SIG-M5 (cell line): ENCODE results near the gene SH3PXD2A.

Source experiments
- DNase-seq: peaks from one replicate; lab custom pipeline; 2025; lab: John Stamatoyannopoulos, UW

The SH3PXD2A gene

DNA sequence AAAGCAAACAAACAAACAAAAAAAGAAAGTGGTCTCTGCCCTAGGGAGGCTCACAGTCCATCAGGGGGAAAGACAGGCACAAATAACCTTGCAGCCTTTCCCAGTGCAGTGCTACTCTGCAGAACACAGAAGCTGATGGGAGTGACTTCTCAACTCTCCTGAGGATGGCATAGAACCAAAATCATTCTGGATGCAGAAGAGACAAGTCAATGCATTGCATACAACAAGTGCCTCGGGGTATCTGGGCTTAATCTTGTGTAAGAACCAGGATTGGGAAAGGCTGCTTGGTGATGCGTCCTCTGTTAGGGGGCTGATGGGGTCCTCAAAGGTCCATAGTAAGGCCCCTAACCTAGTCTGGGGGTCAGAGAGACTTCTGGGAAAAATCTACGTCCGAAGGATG is 293.0 kb downstream of the SH3PXD2A start:
- no peak for DNase-seq

DNA sequence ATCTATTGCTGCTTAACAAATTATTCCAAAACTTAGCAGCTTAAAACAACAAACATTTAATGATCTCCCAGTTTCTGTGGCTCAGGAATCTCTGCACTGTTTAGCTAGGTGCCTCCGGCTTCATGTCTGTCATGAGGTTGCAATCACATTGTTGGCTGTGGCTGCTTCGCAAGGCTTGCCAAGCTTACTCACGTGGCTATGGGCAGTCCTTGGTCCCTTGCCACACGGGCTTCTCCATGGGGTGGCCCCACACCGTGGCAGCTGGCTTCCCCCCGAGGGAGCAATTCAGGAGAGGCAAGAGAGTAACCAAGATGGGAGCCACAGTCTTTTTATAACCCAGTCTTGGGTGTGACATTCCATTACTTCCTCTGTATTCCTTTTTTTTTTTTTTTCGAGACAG is 294.5 kb downstream of the SH3PXD2A start:
- no peak for DNase-seq

DNA sequence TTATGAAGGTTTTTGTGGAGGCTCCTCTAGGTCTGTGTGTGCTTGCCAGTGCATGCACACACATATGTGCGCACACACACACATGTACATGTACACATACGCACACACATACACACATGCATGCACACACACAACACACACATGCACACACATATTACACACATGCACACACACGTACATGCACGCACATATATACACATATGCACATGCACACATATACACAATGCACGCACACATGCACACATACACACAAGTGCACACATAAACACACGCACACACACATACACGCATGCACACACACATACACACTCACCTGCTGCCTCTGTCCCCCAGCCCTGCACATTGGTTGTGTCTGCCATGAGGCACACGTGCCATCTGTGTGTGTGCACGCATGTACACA is 295.6 kb downstream of the SH3PXD2A start:
- no peak for DNase-seq

DNA sequence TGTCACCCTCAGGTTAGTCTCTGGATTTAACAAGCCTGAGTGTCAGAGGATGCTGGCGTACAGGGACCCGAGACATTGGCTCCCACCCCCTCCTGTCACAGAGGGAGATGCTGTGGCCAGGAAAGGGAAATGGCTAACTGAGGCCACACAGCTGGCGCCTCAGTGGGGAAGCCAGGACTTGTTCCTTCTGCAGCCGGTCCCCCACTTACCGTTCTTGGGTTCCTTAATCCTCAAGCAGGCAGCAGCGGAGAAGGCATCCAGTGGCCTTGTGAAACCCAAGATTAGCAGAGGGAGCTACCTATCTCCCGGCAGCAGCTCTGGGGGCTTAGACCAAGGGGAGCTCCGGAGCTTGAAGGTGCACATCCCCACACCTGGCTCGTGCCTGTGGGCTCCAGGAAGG is 296.5 kb downstream of the SH3PXD2A start:
- DNase-seq: no peak

DNA sequence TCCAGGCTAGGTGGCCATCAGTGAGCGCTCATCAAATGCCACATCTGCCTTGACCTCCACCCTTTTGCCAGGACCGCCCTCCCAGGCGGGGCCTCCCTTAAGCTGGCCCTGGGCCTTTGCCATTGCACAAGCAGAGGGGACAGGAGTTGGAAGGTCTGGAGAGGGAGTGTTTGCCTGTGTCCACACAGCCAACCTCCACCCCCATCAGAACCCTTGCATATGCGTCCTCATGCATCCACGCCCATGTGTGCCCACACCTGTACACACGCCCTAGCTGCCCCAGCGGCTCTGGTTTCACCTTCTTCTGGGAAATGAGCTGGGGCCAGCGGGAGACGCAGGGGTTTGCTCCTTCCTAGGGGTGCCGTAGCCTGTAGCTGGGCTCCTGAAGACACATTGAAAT is 297.9 kb downstream of the SH3PXD2A start:
- DNase-seq: no peak

DNA sequence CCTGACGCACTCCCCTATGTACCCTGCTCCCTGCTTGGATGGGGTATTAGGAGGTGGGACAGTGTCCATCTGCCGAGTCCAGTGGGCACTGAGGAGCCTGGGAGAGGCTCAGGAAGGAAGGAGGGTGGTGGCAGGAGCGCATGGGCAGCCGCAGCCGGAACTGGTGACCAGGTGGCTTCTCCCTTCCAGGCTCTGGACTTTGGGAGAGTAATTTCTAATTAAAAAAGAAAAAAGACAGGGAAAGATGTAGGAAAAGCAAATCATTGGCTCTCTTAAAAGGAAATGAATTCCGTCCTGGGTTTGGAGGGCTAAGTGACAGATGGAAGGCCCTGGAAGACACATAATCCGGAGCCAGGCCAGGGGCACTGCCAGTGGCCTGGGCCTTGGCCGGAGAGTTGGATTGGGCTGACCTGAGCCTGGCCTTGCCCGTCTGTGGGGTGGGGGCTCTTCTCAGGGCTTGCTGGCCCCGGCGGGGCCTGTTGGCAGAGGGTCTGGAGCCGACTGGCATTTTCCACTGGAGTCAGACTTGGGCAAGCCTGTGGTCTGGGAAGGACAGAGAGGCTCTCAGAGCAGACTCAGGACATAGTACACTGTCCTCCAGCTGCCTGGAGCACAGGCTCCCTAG is 298.9 kb downstream of the SH3PXD2A start:
- no peak for DNase-seq

DNA sequence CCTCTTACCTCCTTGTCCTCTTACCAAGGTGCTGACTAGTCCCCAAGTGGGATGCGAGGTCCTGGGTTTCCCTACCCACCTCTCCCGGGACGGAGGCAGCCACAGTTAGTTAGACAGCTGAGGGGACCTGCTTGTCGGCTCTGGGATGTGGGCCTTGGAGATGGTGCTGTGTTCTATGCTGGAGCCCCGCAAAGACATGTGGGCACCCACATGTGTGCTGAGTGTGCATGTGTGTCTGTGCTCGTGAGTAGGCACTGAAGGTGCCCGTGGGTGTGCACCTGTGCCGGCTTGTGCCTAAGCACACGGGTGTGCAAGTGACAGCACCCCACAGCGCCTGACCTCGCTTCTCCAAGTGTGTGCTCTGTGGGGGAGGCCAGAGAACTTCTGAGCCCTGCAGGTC is 299.7 kb downstream of the SH3PXD2A start:
- DNase-seq: no peak

DNA sequence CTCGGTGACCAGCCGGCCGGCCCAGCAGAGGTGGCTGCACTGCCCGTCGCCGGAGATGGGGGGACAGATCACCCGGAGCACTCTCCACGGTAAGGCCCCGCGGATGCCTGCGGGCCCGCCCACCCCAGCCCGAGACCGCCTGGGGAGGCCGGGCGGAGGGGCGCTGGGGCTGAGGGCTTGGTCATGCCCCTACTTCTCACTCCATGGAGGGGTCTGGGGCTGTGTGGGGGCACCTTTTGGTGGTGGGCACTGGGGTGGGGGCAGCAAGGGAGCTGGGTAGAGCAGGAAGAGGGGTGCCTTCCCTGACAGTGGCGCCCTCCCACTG is 300.1 kb downstream of the SH3PXD2A start:
- DNase-seq: no peak

DNA sequence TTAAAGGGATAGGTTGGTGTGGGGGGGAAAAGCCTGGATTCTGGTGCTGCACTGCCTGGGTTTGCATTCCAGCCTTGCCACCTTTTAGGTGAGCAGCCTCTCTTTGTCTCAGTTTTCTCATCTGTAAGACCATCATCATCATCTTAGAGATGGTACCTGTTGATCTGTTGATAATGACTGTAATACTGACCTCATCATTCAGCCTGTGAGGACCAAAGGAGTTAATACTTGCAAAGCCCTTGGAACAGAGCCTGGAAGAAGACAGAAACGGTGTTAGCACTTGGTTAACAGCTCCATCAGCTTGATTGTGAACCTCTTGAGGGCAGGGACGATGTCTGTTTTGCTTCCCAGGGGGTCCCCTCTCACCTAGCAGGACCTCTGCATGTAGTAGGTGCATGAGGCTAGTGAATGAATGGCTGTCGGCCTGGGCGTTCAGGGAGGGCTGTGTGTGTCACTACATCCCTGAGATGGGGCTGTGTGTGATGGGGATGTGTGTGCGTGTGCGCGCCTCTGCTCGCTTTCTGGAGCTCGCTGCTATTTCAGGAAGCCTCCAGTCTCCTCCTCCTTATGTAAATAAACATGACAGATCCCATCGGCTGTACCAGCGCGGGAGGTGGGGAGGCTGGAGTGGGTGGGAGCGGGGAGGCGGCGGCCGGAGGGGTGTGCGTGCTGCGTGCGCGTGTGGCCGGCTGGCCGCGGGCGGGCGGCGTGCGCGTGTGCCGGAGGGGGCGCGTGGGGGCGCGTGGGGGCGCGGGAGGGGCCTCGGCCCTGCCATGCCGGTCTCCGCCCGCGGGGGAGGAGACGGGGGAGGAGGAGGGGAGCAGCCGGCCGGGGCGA is 300.7 kb downstream of the SH3PXD2A start:
- no peak for DNase-seq

DNA sequence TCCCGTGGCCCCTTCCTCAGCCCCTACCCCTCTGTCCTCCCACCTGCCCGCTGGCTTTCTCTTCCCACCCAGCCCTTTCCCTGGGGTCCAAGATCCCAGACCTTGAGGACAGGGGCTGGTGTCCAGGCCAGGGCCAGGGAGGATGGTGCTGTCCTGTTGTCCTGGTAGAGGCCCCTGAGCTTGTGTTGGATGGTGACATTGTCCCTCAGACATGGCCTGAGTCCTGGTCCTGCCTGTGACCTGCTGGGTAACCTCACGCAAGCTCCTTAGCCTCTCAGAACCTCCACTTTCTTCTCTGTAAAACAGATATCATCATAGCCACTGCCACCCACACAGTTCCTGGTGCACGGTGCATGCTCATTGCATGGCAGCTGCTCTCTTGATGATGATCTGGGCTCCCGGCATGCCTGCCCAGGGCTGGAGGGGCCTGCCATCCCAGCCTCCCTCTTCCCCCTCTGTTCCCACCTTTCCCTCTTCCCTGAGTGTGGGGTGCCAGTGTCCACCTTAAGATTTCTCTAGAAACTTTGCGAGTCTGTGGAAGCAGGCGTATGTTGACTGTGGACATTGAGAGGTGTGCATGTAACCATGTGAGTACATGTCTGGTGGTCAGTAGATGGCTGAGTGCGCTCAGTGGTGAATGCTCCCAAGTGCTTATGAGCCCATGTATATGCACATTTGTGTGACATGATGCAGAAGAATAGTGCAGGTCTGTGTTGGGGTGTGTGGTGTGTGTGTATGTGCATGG is 301.5 kb downstream of the SH3PXD2A start:
- DNase-seq: no peak

DNA sequence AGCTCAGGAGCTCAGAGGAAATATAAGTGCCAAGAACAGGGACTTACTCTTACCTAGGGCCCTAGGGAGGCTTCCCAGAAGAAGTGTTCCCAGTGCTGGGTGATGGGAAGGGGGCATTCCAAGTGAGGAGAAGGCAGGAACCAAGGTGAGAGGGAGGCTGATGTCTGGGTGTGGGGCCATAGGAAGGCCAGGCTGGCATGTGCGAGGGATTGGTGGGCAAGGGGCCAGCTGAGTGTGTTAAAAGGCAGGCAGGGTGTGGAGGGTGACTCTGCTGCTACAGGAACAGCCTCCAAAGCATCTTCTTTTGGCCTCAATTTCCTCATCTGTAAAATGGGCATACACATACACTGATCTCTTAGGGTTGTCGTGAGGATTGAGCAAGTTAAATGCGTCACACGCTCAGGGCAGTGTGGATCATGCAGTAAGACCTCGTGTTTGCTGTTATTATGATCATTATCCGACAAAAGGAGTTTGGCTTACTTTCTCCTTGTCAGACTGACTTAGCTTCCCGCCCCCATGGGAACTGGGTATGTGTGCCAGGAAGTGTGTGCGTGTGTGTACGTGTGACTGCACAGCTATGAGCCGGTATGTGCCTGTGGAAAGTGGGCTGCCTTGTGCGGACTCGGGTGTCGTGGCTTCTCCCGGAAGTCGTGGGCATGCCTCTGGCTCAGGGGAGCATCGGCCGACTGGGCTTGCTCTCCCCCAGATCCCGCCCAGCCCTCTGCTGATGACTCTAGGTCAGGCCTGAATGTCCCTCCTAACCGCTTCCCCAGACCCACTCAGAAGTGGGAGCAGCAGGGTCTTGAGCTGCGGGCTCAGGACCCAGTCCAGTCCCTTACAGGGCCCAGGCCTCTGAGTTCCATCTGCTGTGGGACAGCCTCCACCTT is 302.3 kb downstream of the SH3PXD2A start:
- no peak for DNase-seq

DNA sequence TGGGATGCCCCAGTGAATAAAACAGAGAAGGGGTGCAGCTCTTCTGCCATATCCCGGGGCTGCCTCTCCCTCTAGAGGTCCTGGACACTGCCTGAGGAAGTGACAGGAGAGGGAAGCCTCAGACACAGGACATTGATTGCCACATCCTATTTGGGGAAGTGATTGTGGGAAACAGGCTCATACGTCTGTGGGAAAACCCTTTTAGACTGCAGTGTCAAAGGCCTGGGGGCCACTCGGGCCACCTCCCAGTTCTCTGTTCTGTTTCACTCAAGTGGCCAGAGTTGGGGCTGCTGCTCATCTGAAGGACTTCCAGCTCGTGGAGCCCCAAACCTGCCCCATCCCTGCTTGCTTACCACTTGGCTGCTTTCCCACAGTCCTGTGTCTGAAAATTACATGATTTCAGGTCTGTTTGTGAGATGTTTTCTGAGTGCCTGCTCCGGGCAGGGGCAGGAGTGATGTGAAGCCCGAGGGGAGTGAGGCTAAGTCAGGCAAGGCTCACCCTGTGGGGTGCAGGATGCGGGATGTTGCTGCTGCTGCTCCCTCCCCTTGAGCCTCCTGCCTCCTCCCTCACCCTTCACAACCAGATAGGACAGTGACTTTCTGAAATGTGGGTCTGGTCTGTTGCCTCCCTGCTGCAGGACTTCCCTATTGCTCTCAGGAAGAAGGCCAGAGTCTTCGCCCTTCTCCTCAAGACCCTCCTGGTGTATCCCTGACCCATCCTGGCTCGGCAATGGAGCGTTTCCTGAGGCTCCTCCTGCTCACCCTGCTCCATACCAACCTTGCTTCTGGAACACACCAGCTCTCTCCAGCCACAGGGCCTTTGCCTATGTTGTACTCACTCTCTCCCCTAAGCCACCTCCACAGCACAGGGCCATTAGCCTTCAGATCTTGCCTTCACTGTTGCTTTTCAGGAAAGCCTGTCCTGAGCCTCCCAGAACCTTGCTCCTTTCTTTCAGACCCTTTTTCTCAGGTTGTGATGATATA is 303.5 kb downstream of the SH3PXD2A start:
- DNase-seq: no peak

DNA sequence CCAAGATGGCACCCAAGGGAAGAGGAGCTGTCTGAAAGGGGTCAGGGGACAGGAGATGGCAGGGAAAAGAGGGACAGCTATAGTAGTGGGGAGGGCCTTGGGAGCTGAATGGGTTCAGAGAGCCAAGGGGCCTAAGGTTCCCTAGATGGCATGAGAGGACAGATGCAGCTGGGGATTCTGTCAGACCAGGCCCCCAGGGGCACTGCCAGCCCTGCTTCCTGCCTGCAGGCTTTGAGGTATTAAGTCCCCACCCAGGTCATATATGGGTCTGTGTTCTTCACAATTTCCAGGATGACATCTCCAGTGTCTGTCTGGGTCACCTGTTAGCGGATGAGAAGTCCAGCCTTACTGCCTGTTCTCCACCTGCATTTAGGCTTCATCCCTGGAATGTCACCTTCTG is 305.1 kb downstream of the SH3PXD2A start:
- DNase-seq: no peak

DNA sequence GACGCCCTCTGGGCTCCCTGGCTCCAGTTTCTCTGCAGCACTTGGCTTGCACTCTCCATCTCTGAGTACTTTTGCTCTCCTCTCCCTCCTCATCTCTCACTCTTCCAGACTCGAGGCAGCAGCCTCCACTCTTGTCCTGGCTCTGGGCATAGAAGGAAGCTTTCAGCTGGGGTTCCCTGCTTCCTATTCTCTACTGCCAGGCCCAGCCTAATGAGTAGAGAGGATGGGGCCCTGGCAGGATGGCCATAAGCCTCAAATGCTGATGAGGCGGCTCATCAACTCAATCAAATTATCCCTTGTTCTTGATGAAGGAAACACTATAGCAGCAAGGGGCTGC is 306.1 kb downstream of the SH3PXD2A start:
- DNase-seq: no peak

DNA sequence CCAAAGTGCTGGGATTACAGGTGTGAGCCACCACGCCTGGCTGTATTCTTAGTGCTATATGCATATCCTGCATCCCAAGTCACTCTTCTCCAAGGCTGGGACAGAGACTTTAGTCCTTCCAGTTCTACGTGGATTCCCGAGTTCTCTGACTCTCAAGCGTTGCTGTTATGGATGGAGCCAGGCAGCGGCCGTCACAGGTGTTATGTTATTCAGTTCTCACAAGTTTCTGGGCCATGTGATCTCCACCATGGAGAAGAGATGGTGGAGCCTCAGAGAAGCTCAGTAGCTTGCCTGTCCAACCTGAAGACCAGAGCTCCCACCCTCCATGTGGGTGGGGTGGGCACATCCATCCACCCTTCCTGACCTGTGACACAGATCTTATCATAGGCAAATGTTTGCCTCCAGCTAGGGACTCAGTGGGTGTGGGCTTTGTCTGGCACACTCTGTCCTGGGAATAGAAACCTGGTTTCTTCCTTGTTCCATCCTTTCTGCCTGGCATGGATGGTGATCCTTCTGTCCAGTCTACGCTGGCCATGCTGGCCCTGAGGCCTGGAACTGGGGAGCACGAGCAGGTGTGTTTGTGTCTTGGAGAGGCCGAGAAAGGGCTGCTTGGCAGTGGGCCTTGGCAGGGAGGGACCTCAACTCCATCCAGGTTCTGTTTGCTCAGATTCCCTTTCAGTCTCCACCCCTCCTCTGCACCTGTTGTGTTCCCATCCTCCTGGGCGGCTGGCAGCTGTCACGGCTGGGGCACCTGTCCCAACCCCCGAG is 306.6 kb downstream of the SH3PXD2A start:
- no peak for DNase-seq

DNA sequence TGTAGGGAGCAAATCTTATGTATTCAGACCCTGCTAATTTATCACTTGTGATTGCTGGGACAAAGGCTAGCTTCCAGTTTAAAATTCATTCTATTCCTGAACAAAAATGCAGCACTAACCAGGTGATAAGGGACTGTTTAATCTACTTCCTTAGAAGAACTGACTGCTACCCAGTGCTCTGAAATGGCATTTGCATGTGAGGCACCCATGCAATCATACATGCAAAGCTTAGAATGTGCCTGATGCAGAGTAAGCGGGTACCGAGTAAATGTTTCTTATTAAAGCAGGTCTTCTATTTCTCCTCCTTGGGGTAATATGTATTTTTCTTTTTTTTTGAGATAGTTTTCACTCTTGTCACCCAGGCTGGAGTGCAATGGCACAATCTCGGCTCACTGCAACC is 307.4 kb downstream of the SH3PXD2A start:
- DNase-seq: no peak

DNA sequence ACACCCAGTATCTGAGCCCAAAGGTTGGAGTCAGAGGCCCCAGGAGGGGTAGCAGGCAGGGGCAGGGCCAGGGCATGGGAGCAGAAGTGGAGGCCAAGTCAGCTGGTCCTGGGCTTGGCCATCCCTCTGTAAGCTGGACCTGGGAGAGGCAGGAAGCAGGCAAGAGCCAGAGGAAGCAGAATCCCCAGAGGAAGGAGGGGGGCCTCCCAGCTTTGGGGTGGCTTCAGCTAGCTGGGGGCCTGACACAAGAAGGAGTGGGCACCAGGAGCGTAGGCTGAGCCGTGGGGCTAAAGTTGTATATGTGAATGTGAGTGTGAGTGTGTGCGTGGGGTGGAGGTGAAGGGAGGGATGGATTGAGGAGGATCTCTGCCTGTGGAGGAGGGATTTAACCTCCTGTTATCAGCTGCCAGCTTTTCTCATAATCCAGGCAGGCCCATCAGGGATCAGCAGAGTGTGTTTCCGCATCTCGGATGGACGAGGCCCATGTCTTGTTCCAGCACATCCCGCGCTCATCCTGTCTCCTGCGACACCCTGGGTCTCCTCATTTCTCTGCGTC is 307.9 kb downstream of the SH3PXD2A start:
- DNase-seq: no peak

DNA sequence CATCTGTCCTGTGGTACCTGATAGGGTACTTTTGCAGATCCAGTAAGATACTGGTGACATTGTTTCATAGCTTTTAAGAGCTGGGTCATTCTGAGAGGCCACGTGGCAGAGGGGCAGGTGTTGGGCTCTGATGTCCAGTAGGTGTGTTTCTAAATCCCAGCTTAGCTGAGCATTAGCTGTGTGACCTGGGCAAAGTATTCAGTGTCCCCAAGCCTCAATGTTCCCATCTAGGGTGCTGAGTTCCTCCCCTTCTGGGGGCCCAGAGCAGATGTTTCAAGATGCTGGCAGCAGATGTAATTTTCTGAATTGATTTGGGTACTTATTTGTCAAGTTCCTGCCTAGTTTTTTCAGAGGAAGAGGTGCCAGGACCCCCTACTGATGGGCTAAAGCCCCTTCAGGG is 309.0 kb downstream of the SH3PXD2A start:
- DNase-seq: no peak

DNA sequence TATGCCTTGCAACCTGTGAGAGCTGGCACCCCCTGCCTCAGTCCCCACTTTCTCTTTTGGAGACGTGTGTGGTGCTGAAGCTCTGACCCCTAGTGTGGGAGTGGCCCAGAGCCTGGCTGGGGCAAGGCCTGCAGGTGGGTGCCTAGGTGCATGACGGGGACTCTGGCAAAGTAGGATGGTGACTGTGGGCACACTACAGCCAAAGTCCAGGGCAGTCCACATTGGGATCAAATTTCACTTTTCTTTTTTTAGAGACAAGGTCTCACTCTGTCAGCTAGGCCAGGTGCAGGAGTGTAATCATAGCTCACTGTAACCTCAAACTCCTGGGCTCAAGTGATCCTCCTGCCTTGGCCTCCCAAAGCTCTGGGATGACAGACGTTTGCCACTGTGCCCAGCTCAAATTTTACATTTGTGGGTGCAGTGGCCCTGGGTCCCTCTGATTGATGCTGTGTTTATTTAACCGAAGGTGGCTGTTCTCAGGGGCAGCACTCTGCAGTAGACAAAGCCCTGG is 309.6 kb downstream of the SH3PXD2A start:
- DNase-seq: no peak

DNA sequence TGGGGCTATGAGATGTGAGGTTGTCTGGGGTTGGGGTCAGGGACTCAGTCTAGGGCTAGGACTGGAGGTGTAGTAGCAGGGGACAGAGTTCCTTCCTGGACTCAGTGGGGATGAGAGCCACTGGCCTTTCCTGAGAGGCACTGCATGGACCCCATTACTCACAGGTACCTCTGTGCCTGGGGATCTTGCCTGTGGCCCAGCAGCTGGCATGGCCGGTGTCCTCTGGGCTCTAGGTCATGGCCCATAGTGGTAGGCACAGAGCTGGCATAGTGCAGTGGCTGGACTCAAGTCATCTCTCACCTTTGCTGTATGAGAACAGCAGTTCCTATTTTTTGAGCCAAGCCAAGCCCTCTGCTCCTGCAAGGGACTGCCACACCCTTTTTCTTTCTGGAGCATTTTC is 310.0 kb downstream of the SH3PXD2A start:
- no peak for DNase-seq
